Breast epithelium (tissue), 4 donors: ENCODE results near the gene CAPN2. TPM values are rescaled to one million over a fixed set of nuclear protein-coding genes. Genes with fewer than 3 reads are reported as not detected.
"Not testable (repeated sequence)": the region's sequence is repeated elsewhere in the genome, so short reads cannot be mapped to it uniquely, and the experiment has no call there.

ENCODE experiments used
- DNase-seq, 2 donors: peaks; one replicate each; pipeline ENCODE4 v3.0.0-alpha.2; 2019; ENCODE audit warnings: low spot score in 2 of 2
- H3K27ac ChIP-seq, 2 donors: fragments of 200-600 bp; sonication (generic) in 1 of 2; one replicate each; pipeline ENCODE4 v1.5.1; 2016 to 2019; ENCODE audit warnings: mild to moderate bottlenecking in 1 of 2
- H3K27me3 ChIP-seq, 2 donors: fragments of 200-600 bp; sonication (generic) in 1 of 2; one replicate each; pipeline versions ENCODE4 v1.5.1 to v1.6.0; 2017 to 2019; ENCODE audit warnings: control low read depth in 1 of 2, mild to moderate bottlenecking in 1 of 2
- H3K36me3 ChIP-seq: fragments of 200-600 bp; one replicate; pipeline ENCODE4 v1.5.1; 2019
- H3K4me1 ChIP-seq, 2 donors: fragments of 200-600 bp; sonication (generic); one replicate each; pipeline ENCODE4 v1.5.1; 2016 to 2019; ENCODE audit warnings: control low read depth in 1 of 2
- H3K4me3 ChIP-seq, 3 donors: fragments of 200-600 bp; sonication (generic); 1 replicate in 2 of 3; 2 replicates in 1 of 3; pipeline ENCODE4 v1.5.1; 2016 to 2019; ENCODE audit warnings: mild to moderate bottlenecking in 3 of 3, moderate library complexity in 2 of 3
- H3K9me3 ChIP-seq, 2 donors: fragments of 200-600 bp; sonication (generic) in 1 of 2; one replicate each; pipeline ENCODE4 v1.5.1; 2016 to 2019; ENCODE audit warnings: control low read depth in 1 of 2
- POLR2A ChIP-seq: fragments of 450-650 bp; IDR thresholded peaks from one replicate; pipeline ENCODE4 v1.6.1; 2016; ENCODE audit warnings: antibody characterized with exemption, mild to moderate bottlenecking, moderate library complexity
- POLR2AphosphoS5 ChIP-seq, 3 donors: sonication (generic); formaldehyde crosslinking; IDR thresholded peaks; one replicate each; pipeline ENCODE4 v1.6.1; 2017; ENCODE audit warnings: antibody characterized with exemption in 3 of 3
- intact Hi-C: fragments of 100-400 bp; cut with DNase I; formaldehyde crosslinking; loops from one replicate; pipeline ENCODE4 v1.15.1; 2023; ENCODE audit warnings: low total_unique reads
- total RNA-seq, 3 donors: library from RNA; depleted of rRNA; stranded (reverse); fragments of >200 nt; gene quantifications; one replicate each; pipeline ENCODE4 v1.1.0, GENCODE V29; 2016
- TF ChIP-seq, protein P1 (sequence below), 3 donors: fragments of 450-650 bp; IDR thresholded peaks; one replicate each; pipeline ENCODE4 v1.5.1; 2016 to 2017; ENCODE audit warnings: antibody characterized with exemption in 3 of 3, mild to moderate bottlenecking in 3 of 3, moderate library complexity in 3 of 3

Gene CAPN2
- total RNA-seq, 3 donors from 2014 or later: 162 to 192 (median 164) TPM

DNA sequence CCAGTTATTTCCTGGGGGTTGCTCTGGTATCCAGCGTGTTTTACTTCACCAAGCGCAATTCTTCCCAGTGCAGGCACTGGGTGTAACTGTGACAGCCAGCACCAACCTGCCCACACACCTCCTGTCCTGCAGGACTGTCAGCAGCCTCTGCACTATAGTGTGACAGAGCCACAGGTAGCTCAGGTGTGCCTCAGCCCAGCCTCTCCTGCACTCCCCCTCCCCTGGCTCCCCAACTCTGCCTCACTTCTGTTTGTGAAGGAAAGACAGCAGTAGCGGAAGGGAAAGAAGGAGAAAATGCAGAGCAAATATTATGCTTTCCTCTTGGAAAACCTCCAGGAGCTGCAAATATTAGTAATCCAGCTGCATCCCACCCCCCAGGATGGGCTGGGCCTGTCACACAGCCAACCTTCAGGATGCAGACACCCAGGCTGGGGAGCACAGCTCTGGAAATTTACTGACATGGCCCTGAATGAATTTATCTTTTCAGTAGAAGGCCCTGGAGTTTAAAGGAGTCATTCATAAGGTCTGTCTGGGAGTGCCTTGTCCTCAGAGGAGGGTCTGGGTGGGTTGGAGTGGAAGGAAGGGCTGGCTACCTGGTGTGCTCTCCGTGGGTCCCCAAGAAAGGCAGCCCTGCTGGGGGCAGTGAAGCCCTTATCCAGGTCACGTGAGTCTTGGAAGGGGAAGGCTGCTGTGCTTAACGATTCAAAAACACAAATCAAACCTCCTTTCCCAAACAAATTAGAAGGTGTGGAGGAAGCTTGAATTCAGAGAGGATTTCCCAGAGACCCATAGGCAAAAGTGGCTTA, 20.9 kb downstream of the CAPN2 start:
- peaks cover 19 to 33% of the 10 kb centered on the region in 2 donors for H3K4me1 ChIP-seq
- no peaks in the 10 kb centered on the region for H3K36me3 ChIP-seq
- H3K27ac ChIP-seq: peak overlapping the region; percentile 76 to 78
- TF ChIP-seq POLR2AphosphoS5 (IDR thresholded peaks at IDR 0.05) (no peak), POLR2A (no peak)
- TF ChIP-seq, protein P1, sequence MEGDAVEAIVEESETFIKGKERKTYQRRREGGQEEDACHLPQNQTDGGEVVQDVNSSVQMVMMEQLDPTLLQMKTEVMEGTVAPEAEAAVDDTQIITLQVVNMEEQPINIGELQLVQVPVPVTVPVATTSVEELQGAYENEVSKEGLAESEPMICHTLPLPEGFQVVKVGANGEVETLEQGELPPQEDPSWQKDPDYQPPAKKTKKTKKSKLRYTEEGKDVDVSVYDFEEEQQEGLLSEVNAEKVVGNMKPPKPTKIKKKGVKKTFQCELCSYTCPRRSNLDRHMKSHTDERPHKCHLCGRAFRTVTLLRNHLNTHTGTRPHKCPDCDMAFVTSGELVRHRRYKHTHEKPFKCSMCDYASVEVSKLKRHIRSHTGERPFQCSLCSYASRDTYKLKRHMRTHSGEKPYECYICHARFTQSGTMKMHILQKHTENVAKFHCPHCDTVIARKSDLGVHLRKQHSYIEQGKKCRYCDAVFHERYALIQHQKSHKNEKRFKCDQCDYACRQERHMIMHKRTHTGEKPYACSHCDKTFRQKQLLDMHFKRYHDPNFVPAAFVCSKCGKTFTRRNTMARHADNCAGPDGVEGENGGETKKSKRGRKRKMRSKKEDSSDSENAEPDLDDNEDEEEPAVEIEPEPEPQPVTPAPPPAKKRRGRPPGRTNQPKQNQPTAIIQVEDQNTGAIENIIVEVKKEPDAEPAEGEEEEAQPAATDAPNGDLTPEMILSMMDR (IDR thresholded peaks at IDR 0.05): no peak
- DNase-seq: no peak
- H3K4me3 ChIP-seq: peak overlapping the region in 1 of 3 donors; percentile 9
- no peaks in the 10 kb centered on the region for H3K27me3 ChIP-seq
- no peaks in the 10 kb centered on the region for H3K9me3 ChIP-seq
- intact Hi-C loops: no loop called here

DNA sequence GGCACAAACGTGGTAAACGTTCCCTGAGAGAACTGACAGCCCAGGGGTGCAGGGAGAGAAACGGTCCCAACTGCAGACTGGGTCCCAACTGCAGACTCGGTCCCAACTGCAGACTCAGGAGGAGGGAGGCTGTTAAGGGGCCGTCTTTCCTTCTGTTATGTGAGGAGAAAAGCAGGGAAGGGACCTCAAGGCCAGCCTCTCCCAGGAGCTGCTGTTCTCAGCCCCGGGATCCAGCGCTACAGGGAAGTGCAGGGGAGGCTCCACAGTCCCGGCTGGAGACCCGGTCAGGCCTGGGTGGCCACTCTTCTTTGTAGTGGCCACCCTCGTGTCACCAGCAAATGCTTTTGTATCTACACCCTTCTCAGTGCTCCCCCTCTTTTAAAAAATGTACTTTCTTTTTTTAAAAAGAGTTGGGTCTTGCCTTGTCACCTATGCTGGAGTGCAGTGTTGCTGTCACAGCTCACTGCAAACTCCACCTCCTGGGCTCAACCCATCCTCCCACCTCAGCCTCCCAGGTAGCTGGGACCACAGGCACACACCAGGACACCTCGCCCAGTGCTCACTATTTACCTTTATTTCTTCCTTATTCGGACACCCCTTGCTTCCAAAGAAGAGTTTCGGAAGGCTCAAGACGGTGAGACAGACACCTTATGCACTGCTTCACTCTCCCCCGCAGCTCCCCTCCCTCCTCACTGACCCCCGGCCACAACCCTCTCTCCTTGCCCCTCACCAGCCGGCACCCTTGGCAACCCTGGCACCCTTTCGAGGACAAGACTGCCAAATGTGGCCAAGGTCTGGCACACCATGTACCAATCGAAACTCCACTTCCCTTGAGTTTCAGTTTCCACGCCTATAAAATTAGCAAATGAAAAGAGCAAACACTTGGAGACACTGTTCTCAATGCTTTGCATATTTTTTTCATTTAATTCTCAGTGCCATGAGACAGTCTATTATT, 21.8 kb downstream of the CAPN2 start:
- Histone ChIP-seq H3K36me3 (no peaks in the 10 kb centered on the region), H3K9me3 (no peaks in the 10 kb centered on the region), H3K27ac (peak overlapping the region; percentile 76 to 78), H3K27me3 (no peaks in the 10 kb centered on the region), H3K4me3 (peak overlapping the region in 1 of 3 donors; percentile 17), H3K4me1 (peaks cover 19 to 33% of the 10 kb centered on the region in 2 donors)
- TF ChIP-seq POLR2A (no peak), POLR2AphosphoS5 (IDR thresholded peaks at IDR 0.05) (no peak)
- TF ChIP-seq, protein P1 (IDR thresholded peaks at IDR 0.05): no peak
- intact Hi-C loops: no loop called here
- no peak for DNase-seq

DNA sequence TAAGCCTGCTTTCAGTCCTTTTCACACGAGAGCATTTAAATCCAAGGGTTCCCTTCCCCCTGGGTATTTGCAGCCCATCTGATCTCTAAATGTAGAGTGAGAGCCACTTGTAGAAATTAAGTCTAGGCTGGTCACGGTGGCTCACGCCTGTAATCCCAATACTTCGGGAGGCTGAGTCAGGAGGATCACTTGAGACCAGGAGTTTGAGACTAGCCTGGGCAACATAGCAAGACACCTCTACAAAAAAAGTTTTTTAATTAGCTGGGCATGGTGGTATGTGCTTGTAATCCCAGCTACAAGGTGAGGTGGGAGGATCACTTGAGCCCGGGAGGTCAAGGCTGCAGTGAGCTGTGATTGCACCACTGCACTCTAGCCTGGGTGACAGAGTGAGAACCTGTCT, 24.3 kb downstream of the CAPN2 start:
- peak overlapping the region in 1 of 2 donors; percentile 57 for H3K27ac ChIP-seq
- H3K9me3 ChIP-seq, intact Hi-C loops, DNase-seq, H3K4me3 ChIP-seq, H3K27me3 ChIP-seq, H3K36me3 ChIP-seq: not testable (repeated sequence)
- H3K4me1 ChIP-seq: peaks cover 12 to 21% of the 10 kb centered on the region in 2 donors

DNA sequence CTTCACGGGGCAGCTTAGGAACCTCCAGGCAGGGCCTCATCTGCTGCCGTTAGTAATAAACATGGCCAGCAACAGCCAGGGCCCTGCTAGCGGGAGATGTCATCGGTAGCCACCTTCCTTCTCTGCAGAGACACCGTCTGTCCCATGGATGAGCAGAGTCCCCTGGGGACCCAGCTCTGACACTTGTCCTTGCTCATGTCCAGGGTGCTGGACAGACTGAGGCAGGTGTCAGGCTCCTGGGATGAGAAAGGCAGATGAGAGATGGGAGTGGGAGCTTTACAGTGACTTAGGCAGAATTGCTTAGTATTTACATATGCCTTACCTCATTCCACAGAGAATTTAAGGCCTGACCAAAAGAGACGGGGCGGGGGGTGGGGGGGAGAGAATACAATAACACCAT, 25.0 kb downstream of the CAPN2 start:
- no peaks in the 10 kb centered on the region for H3K27me3 ChIP-seq
- intact Hi-C loops: no loop called here
- no peaks in the 10 kb centered on the region for H3K9me3 ChIP-seq
- no peak for DNase-seq
- peak overlapping the region; percentile 42 to 45 for H3K27ac ChIP-seq
- no peak overlapping the region for H3K4me3 ChIP-seq
- TF ChIP-seq, protein P1 (IDR thresholded peaks at IDR 0.05): no peak
- TF ChIP-seq POLR2A (no peak), POLR2AphosphoS5 (IDR thresholded peaks at IDR 0.05) (no peak)
- H3K36me3 ChIP-seq: no peaks in the 10 kb centered on the region
- H3K4me1 ChIP-seq: peaks cover 12 to 15% of the 10 kb centered on the region in 2 donors

DNA sequence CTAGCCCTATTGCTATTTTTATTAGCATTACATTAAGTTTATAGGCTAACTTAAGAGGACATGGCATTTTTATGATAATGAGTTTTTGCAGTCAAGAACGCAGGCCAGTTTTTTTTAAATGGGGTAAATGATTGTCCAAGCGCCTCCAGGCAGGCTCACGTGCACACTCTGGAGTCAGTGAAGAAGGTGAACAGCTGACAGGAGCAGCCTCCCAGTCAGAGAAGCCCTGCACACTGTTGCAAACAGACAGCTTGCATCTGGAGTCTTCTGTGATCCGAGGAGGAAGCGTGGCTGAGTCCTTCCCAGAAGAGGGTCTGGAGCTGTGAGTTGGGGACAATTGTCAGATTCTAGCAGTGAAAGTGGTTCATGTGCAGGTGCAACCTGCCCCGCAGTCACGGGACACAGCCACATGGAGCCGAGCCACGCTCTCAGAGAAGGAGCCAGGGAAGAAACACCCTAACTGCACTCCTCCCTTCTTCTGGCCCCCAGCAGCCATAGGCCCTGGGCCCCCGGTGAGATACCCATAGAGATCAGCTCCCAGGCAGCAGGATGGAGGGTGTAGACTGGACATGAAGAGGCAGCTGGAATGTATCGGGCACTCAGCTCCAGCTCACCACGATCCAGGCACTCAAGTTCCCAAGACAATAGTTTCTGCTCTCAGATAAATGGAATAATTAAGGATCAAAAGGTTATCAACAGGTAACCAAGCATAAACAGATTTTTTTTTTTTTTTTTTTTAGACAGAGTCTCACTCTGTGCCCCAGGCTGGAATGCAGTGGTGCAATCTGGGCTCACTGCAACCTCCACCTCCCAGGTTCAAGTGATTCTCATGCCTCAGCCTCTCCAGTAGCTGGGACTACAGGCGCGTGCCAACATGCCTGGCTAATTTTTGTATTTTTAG, 26.4 kb downstream of the CAPN2 start:
- Histone ChIP-seq H3K4me3 (no peak overlapping the region), H3K27ac (peak overlapping the region; percentile 84 to 88), H3K4me1 (peaks cover 0 to 1% of the 10 kb centered on the region in 2 donors), H3K36me3 (no peaks in the 10 kb centered on the region), H3K9me3 (no peaks in the 10 kb centered on the region), H3K27me3 (no peaks in the 10 kb centered on the region)
- TF ChIP-seq, protein P1 (IDR thresholded peaks at IDR 0.05): no peak
- TF ChIP-seq POLR2AphosphoS5 (IDR thresholded peaks at IDR 0.05): no peak
- TF ChIP-seq POLR2A: no peak
- intact Hi-C loops: no loop called here
- DNase-seq: no peak
